PC-9 (cell line): ENCODE results near the gene ZNF593. TPM values are rescaled to one million over a fixed set of nuclear protein-coding genes. Genes with fewer than 3 reads are reported as not detected.

Experiments used
- BruUV-seq: library from RNA; stranded (reverse); fragments of 400-500 nt; replicated peaks from 2 replicates; lab custom pipeline; 2021; lab: Mats Ljungman, UMichigan
- CTCF ChIA-PET: fragments of 300-600 bp; sonication (Branson Sonifier 250); formaldehyde crosslinking; loops from one replicate; lab custom pipeline; 2022; ENCODE audit warnings: antibody characterized with exemption; lab: Charles Lee
- POLR2A ChIA-PET: fragments of 300-600 bp; sonication (Branson Sonifier 250); formaldehyde crosslinking; loops from one replicate; lab custom pipeline; 2022; ENCODE audit warnings: antibody characterized with exemption; ENCODE audit not compliant: unreplicated experiment; lab: Charles Lee
- DNase-seq, 2 experiments: peaks; one replicate each; pipeline versions ENCODE4 v3.0.0 to v3.0.0-alpha.2; 2015 to 2022; ENCODE audit warnings: mixed read lengths in 1 of 2
- H2AFZ ChIP-seq: fragments of 200-600 bp; sonication (generic); 2 replicates; pipeline ENCODE4 v1.8.1; 2017; ENCODE audit warnings: antibody characterized with exemption
- H3F3A ChIP-seq: fragments of 200-600 bp; sonication (generic); 2 replicates; pipeline ENCODE4 v1.8.1; 2017; ENCODE audit warnings: antibody characterized with exemption, mild to moderate bottlenecking, low read depth; ENCODE audit not compliant: insufficient read depth
- H3K27ac ChIP-seq: fragments of 200-600 bp; sonication (generic); 2 replicates; pipeline ENCODE4 v1.6.1; 2016; ENCODE audit warnings: mixed run types
- H3K27me3 ChIP-seq: fragments of 200-600 bp; sonication (generic); 2 replicates; pipeline ENCODE4 v1.6.1; 2016; ENCODE audit warnings: low read depth, mixed run types; ENCODE audit not compliant: insufficient read depth
- H3K36me3 ChIP-seq: fragments of 200-600 bp; sonication (generic); 2 replicates; pipeline ENCODE4 v1.6.1; 2016; ENCODE audit warnings: low read depth, mixed run types
- H3K4me1 ChIP-seq: fragments of 200-600 bp; sonication (generic); replicated peaks from 2 replicates; pipeline ENCODE4 v1.6.1; 2016; ENCODE audit warnings: mixed run types; ENCODE audit not compliant: insufficient read depth
- H3K4me2 ChIP-seq: fragments of 200-600 bp; sonication (generic); 2 replicates; pipeline ENCODE4 v1.6.1; 2017; ENCODE audit warnings: mixed run types
- H3K4me3 ChIP-seq: fragments of 200-600 bp; sonication (generic); 2 replicates; pipeline ENCODE4 v1.6.1; 2016; ENCODE audit warnings: mixed run types
- H3K79me2 ChIP-seq: fragments of 200-600 bp; sonication (generic); 2 replicates; pipeline ENCODE4 v1.6.1; 2017; ENCODE audit warnings: low read depth, mixed run types
- H3K9me2 ChIP-seq: fragments of 200-600 bp; sonication (generic); 2 replicates; pipeline ENCODE4 v1.8.1; 2017; ENCODE audit warnings: mild to moderate bottlenecking; ENCODE audit not compliant: insufficient read depth
- H3K9me3 ChIP-seq: fragments of 200-600 bp; sonication (generic); 2 replicates; pipeline ENCODE4 v1.8.1; 2016; ENCODE audit warnings: low read depth; ENCODE audit not compliant: insufficient read depth
- H4K20me1 ChIP-seq: fragments of 200-600 bp; sonication (generic); 2 replicates; pipeline ENCODE4 v1.8.1; 2017; ENCODE audit not compliant: insufficient read depth
- CTCF ChIP-seq: fragments of 200-600 bp; sonication (generic); conservative IDR thresholded peaks from 2 replicates; pipeline ENCODE4 v1.6.1; 2017; ENCODE audit warnings: mixed run types, antibody characterized with exemption, mild to moderate bottlenecking, moderate library complexity
- EZH2 ChIP-seq: fragments of 200-600 bp; sonication (generic); IDR thresholded peaks from 2 replicates; pipeline ENCODE4 v1.8.0; 2017; ENCODE audit warnings: antibody characterized with exemption, low read depth
- intact Hi-C: fragments of 100-400 bp; cut with micrococcal nuclease; formaldehyde crosslinking; loops from one replicate; pipeline ENCODE4 v1.10.0; 2022; ENCODE audit not compliant: unreplicated experiment
- total RNA-seq: library from RNA; stranded (reverse); gene quantifications from 2 replicates; pipeline ENCODE4 v1.2.3, GENCODE V29; 2021

Gene ZNF593
- total RNA-seq, 1 experiment from 2014 or later, result 37.0 TPM

GRCh38 chr1:26203642-26204318 is 34.1 kb downstream of the ZNF593 start:
- ChIA-PET POLR2A (no interaction called here), CTCF (no interaction called here)
- no TSS peak for BruUV-seq

GRCh38 chr1:26210147-26210870 is 40.6 kb downstream of the ZNF593 start:
- no peaks in the 10 kb centered on the region for H3K4me1 ChIP-seq

More at GRCh38 chr1:26203642-26204318, 34.1 kb downstream of the ZNF593 start:
- DNase-seq, result no peak
- H3K4me1 ChIP-seq, result no peaks in the 10 kb centered on the region
- TF ChIP-seq CTCF, result no peak
- TF ChIP-seq EZH2, result no peak
- H3F3A ChIP-seq, result no peaks in the 10 kb centered on the region
- H3K9me3 ChIP-seq, result no peaks in the 10 kb centered on the region
- no peaks in the 10 kb centered on the region; the same call in 1 of the 2 replicates for H3K9me2 ChIP-seq
- no peaks in the 10 kb centered on the region for H3K79me2 ChIP-seq
- H3K27ac ChIP-seq, result no peak overlapping the region
- no peak overlapping the region for H2AFZ ChIP-seq
- H4K20me1 ChIP-seq, result no peaks in the 10 kb centered on the region
- intact Hi-C loops, result no loop called here
- H3K36me3 ChIP-seq, result no peaks in the 10 kb centered on the region
- H3K4me2 ChIP-seq, result no peak overlapping the region
- peaks cover 12% of the 10 kb centered on the region; the same call in 1 of the 2 replicates for H3K27me3 ChIP-seq
- no peak overlapping the region for H3K4me3 ChIP-seq

GRCh38 chr1:26212726-26213125 is 43.0 kb downstream of the ZNF593 start:
- no peaks in the 10 kb centered on the region for H3K27me3 ChIP-seq
- no peaks in the 10 kb centered on the region for H3K36me3 ChIP-seq
- ChIA-PET POLR2A (no interaction called here), CTCF (no interaction called here)
- no peaks in the 10 kb centered on the region for H4K20me1 ChIP-seq
- H3F3A ChIP-seq, result no peaks in the 10 kb centered on the region
- no peak for DNase-seq
- BruUV-seq, result no TSS peak
- no peak overlapping the region for H3K27ac ChIP-seq
- no peak for TF ChIP-seq EZH2
- TF ChIP-seq CTCF, result no peak
- no peaks in the 10 kb centered on the region for H3K9me3 ChIP-seq
- H2AFZ ChIP-seq, result no peak overlapping the region
- no peak overlapping the region for H3K4me2 ChIP-seq
- intact Hi-C loops, result no loop called here
- no peaks in the 10 kb centered on the region for H3K9me2 ChIP-seq
- no peaks in the 10 kb centered on the region for H3K4me1 ChIP-seq
- no peak overlapping the region for H3K4me3 ChIP-seq
- H3K79me2 ChIP-seq, result no peaks in the 10 kb centered on the region

More at GRCh38 chr1:26210147-26210870, 40.6 kb downstream of the ZNF593 start:
- no peaks in the 10 kb centered on the region for H3K36me3 ChIP-seq
- TF ChIP-seq CTCF, result no peak
- no peak for TF ChIP-seq EZH2
- H3K4me3 ChIP-seq, result no peak overlapping the region
- CTCF ChIA-PET, result interaction anchor here (0.6 kb wide), 2 partner anchors 33 to 252 kb away, joined by 6 read pairs; partner anchors contain the start of gene CNKSR1
- no peaks in the 10 kb centered on the region for H3K9me3 ChIP-seq
- no peaks in the 10 kb centered on the region for H3K79me2 ChIP-seq
- intact Hi-C loops, result no loop called here
- BruUV-seq, result no TSS peak
- no peaks in the 10 kb centered on the region for H3K27me3 ChIP-seq
- H3K4me2 ChIP-seq, result no peak overlapping the region
- H3K9me2 ChIP-seq, result no peaks in the 10 kb centered on the region
- H4K20me1 ChIP-seq, result no peaks in the 10 kb centered on the region
- DNase-seq, result no peak
- no peak overlapping the region for H3K27ac ChIP-seq
- H2AFZ ChIP-seq, result no peak overlapping the region
- POLR2A ChIA-PET, result no interaction called here
- no peaks in the 10 kb centered on the region for H3F3A ChIP-seq
